IgD-negative memory B cell (primary cell): ENCODE results near the gene ZC3H7A. TPM values are rescaled to one million over a fixed set of nuclear protein-coding genes. Genes with fewer than 3 reads are reported as not detected.
"Not testable (repeated sequence)": the region's sequence is repeated elsewhere in the genome, so short reads cannot be mapped to it uniquely, and the experiment has no call there.

Experiments
- H3K27ac Mint-ChIP-seq, 3 donors: one replicate each; pipeline ENCODE4 v1.8.0; 2020 to 2022; ENCODE audit warnings: mild to moderate bottlenecking in 3 of 3, mixed read lengths in 3 of 3, moderate library complexity in 1 of 3
- H3K27me3 Mint-ChIP-seq: one replicate; pipeline ENCODE4 v1.8.0; 2021; ENCODE audit warnings: mixed read lengths
- H3K36me3 Mint-ChIP-seq: one replicate; pipeline ENCODE4 v1.8.0; 2020; ENCODE audit warnings: mild to moderate bottlenecking, mixed read lengths
- H3K4me1 Mint-ChIP-seq, 3 donors: one replicate each; pipeline ENCODE4 v1.8.0; 2020 to 2022; ENCODE audit warnings: mixed read lengths in 3 of 3, mild to moderate bottlenecking in 1 of 3
- H3K4me3 Mint-ChIP-seq, 4 donors: one replicate each; pipeline ENCODE4 v1.8.0; 2020 to 2022; ENCODE audit warnings: mild to moderate bottlenecking in 4 of 4, mixed read lengths in 4 of 4, moderate library complexity in 3 of 4
- H3K9me3 Mint-ChIP-seq, 3 donors: one replicate each; pipeline ENCODE4 v1.8.0; 2020 to 2021; ENCODE audit warnings: mixed read lengths in 3 of 3, mild to moderate bottlenecking in 1 of 3
- polyA plus RNA-seq: library from polyadenylated mRNA; unstranded; fragments of 300-500 nt; fragmentation: Illumina TruSeq; gene quantifications from one replicate; pipeline ENCODE4 v1.2.3, GENCODE V29; 2021

The ZC3H7A gene
- polyA plus RNA-seq, 1 donor from 2014 or later: 37.5 TPM

DNA sequence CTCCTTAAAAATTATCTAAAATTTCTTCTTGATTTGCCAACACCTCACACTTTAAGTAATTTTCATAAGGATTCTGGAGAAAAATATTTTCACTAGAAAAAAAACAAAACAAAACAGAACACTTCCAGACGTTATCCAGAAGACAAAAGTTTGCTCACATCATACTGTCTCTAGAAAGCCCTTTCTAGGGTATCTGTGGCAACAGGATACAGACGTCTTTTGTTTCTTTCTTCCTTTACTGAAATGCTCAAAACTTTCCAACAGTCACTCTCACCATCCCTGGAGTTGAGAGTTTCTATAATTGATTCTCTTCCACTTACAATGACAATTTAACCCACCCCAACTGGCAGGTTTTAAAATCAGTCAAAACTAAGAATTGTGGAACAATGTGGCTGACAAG, 2.6 kb downstream of the ZC3H7A start:
- H3K9me3 Mint-ChIP-seq: no peaks in the 10 kb centered on the region
- no peaks in the 10 kb centered on the region for H3K27me3 Mint-ChIP-seq
- peak overlapping the region in 3 of 4 donors; percentile 64 to 91 (median 71) for H3K4me3 Mint-ChIP-seq
- H3K4me1 Mint-ChIP-seq: peaks cover 52 to 55% (median 55%) of the 10 kb centered on the region in 3 donors
- peak overlapping the region; percentile 43 to 92 (median 92) for H3K27ac Mint-ChIP-seq
- no peaks in the 10 kb centered on the region for H3K36me3 Mint-ChIP-seq

DNA sequence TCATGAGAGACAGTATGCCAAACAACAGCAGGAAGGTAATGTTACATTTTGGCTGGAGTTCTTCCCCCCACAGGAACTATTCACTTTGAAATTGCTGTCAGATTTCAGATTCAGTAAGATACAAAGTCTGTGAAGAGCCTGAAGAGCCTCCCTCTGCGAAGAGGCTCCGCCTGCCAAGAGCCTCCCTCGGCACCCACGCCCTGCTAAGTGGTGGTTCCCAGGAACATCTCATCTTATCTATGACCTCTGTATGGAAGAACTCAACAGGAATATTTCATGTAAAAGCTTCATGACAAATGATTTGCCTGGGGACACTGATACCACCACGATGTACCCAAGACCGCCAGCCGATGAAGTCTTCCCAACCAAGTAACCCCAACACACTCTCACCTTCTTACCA, 3.2 kb downstream of the ZC3H7A start:
- Mint-ChIP-seq H3K4me3 (peak overlapping the region in 3 of 4 donors; percentile 41 to 64 (median 49)), H3K27me3 (no peaks in the 10 kb centered on the region), H3K27ac (peak overlapping the region; percentile 43 to 92 (median 58)), H3K36me3 (no peaks in the 10 kb centered on the region), H3K9me3 (no peaks in the 10 kb centered on the region), H3K4me1 (peaks cover 49 to 51% (median 49%) of the 10 kb centered on the region in 3 donors)

DNA sequence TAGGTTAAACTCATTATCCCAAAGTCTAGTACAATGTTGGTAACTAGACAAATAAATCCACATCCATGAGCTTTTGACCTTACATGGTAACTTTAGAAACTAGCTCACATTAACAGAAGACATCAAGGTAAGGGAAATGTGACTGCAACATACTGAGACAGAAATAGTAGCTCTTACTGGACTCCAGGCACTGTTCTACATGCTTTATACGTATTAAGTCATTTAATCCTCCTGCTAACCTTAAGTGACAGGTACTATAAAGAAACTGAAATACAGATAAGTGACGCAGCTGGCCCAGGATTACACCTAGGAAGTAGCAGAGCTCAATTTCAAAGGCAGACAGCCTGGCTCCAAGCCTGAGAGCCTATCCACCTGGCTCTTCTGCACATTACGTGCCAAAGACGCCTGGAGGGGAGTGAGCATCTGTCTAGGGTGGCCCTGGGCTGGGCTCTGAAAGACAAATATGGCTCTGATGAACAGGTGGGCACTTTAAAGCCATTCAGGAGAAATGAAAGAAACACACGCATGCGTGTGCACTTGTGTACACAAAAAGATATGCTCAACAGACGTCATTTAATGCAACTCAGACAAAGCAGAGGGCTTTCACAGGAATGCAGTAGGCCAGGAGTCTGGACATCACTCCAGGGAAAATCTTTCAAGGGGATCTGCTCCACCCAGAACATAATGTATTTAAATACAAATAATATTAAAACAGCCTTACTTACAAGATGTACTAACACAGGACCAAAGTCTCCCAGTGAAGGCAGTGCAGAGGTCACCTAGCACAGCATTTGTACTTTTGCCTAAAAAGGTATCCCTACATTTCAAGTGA, 4.4 kb downstream of the ZC3H7A start:
- Mint-ChIP-seq H3K27me3 (no peaks in the 10 kb centered on the region), H3K9me3 (no peaks in the 10 kb centered on the region), H3K27ac (peak overlapping the region in 2 of 3 donors; percentile 6 to 32), H3K36me3 (peaks cover 2% of the 10 kb centered on the region), H3K4me1 (peaks cover 44 to 50% (median 46%) of the 10 kb centered on the region in 3 donors), H3K4me3 (peak overlapping the region in 2 of 4 donors; percentile 17 to 71)

DNA sequence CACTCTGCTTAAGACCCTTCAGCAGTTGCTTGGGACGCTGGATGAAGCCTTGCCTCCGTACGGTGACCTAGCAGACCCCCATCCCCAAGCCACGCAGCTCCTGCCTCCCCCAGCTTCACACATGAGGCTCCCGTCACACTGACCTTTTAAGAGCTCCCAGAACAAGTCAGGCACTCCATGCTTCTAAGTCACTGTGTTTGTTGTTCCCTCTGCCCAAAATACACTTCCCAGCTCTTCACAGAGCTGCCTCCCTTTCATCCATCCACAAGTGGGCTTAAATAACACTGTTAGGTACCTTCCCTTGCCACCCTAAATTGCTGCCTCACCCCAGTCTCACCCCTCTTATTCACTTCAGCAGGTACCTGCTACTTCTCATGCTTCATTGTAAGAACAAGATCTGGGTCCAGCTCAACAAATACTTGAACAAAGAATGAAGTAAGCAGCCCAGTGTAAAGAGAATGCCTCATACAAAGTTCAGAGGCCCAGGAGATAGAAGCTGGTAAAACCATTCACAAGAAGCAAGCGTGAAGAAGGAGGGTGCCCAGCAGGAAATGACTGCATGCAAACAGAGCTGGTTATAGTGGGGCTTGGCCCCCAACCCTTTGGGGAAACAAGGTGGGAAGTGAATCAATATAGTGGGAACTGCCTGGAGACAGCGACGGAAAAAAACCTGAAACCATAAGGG, 5.8 kb downstream of the ZC3H7A start:
- peaks cover 52 to 56% (median 52%) of the 10 kb centered on the region in 3 donors for H3K4me1 Mint-ChIP-seq
- H3K27me3 Mint-ChIP-seq: no peaks in the 10 kb centered on the region
- no peaks in the 10 kb centered on the region for H3K9me3 Mint-ChIP-seq
- peaks cover 2% of the 10 kb centered on the region for H3K36me3 Mint-ChIP-seq
- peak overlapping the region; percentile 6 to 48 (median 33) for H3K27ac Mint-ChIP-seq
- peak overlapping the region in 2 of 4 donors; percentile 39 to 45 for H3K4me3 Mint-ChIP-seq

DNA sequence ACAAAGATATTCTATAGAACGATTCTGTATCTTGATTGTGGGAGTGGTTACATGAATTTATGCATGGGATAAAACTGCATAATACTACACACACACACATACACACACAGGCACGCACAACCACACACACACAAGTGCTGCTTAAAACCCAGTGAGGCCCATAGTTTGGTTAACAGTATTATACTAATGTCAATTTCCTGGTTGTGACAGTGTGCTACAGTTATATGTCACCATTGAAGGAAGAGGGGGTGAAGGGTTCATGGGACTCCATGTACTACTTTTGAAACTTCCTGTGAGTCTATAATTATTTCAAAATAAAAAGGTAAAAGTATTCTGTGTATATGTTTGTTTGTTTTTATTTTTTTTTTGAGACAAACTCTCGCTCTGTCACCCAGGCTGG, 8.1 kb downstream of the ZC3H7A start:
- Mint-ChIP-seq H3K4me3 (peak overlapping the region in 2 of 4 donors; percentile 23 to 33), H3K36me3 (peaks cover 2% of the 10 kb centered on the region), H3K9me3 (no peaks in the 10 kb centered on the region), H3K27ac (no peak overlapping the region), H3K27me3 (no peaks in the 10 kb centered on the region), H3K4me1 (peaks cover 43 to 46% (median 45%) of the 10 kb centered on the region in 3 donors)

DNA sequence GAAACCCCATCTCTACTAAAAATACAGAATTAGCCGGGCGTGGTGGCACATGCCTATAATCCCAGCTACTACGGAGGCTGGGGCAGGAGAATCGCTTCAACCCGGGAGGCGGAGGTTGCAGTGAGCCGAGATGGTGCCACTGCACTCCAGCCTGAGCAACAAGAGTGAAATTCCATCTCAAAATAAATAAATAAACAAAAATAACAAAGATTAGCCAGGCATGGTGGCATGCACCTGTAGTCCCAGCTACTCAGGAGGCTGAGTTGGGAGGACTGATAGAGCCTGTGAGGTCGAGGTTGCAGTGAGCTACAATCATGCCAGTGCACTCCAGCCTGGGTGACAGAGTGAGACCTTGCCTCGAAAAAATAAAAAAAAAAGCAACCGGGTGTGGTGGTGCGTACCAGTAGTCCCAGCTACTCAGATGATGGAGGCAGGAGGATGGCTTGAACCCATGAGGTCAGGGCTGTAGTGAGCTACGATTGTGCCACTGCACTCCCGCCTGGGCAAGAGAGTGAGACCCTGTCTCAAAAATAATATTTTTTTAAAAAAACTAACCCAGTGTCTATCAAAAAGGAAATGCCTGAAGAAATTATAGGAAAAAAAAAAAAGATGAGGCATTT, 12.0 kb downstream of the ZC3H7A start:
- not testable (repeated sequence) for H3K9me3 Mint-ChIP-seq
- peaks cover 45 to 55% (median 51%) of the 10 kb centered on the region in 3 donors for H3K4me1 Mint-ChIP-seq

DNA sequence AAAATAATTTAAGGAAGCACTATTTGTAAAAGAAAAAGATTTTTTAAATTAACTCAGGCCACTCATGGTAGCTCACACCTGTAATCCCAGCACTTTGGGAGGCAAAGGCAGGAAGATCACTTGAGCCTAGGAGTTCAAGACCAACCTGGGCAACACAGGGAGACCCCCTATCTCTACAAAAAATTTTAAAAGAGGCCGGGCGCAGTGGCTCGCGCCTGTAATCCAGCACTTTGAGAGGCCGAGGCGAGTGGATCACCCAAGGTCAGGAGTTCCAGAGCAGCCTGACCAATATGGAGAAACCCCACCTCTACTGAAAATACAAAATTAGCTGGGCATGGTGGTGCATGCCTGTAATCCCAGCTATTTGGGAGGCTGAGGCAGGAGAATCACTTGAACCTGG, 12.7 kb downstream of the ZC3H7A start:
- H3K36me3 Mint-ChIP-seq, H3K27me3 Mint-ChIP-seq, H3K9me3 Mint-ChIP-seq: not testable (repeated sequence)
- Mint-ChIP-seq H3K4me1 (peaks cover 45 to 55% (median 50%) of the 10 kb centered on the region in 3 donors), H3K27ac (peak overlapping the region; percentile 19 to 97 (median 63)), H3K4me3 (peak overlapping the region in 1 of 4 donors; percentile 45)

More for the DNA sequence above, 12.0 kb downstream of the ZC3H7A start:
- not testable (repeated sequence) for H3K27me3 Mint-ChIP-seq, H3K36me3 Mint-ChIP-seq
- H3K27ac Mint-ChIP-seq: peak overlapping the region; percentile 19 to 97 (median 95)
- H3K4me3 Mint-ChIP-seq: peak overlapping the region in 1 of 4 donors; percentile 49

DNA sequence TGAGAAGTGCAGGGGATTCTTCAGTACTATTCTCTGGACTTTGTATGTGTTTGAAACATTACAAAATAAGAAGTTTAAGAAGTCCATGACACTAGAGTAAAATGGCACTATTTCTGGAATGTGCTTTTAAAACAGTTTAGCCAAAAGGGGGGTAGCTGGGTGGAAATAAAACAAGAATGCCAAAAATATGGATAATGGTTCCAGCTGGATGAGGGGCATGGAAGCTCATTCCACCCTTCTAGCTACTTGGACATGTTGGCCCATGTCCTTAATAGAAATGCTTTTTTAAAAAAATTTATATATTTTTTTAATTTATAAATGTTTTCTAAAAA, 13.1 kb downstream of the ZC3H7A start:
- H3K27ac Mint-ChIP-seq: peak overlapping the region; percentile 96 to 99 (median 97)
- no peaks in the 10 kb centered on the region for H3K27me3 Mint-ChIP-seq
- H3K4me1 Mint-ChIP-seq: peaks cover 45 to 55% (median 50%) of the 10 kb centered on the region in 3 donors
- peaks cover 3% of the 10 kb centered on the region for H3K36me3 Mint-ChIP-seq
- no peaks in the 10 kb centered on the region for H3K9me3 Mint-ChIP-seq
- peak overlapping the region in 3 of 4 donors; percentile 88 to 94 (median 93) for H3K4me3 Mint-ChIP-seq

DNA sequence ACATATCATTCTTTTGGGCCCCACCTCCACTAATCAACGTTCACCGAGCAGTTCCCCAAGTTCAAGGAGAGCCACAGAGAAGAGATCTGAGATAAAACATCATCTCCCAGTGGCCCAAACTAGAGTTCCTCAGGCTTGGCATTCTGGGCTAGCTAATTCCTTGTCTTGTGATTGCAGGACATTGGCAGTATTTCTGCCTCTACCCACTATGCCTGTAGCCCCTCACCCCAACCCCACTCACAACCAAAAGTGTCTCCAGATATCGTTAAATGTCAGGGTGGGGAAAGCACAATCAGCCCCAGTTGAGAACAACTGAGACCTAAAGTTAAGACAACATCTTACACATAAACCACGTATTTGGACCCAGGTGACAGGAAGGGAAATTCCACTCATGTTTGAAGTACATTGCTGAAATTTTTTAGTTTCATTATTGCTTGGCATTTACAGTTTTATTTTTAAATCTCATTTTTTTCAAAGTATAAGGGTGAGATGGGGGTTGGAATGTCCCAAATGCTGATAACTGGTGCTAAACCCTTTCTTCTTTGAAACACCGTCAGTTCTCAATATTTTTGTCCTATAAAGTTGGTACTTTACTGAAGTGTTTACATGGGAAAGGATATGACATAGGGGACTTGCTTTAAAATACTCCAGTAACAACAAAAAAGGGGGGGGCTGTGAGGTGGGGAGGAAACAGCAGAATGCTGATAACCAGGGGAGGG, 13.6 kb downstream of the ZC3H7A start:
- Mint-ChIP-seq H3K27me3 (no peaks in the 10 kb centered on the region), H3K9me3 (no peaks in the 10 kb centered on the region), H3K36me3 (peaks cover 3% of the 10 kb centered on the region), H3K4me3 (peak overlapping the region; percentile 82 to 94 (median 90)), H3K4me1 (peaks cover 45 to 55% (median 50%) of the 10 kb centered on the region in 3 donors), H3K27ac (peak overlapping the region; percentile 96 to 99 (median 97))

DNA sequence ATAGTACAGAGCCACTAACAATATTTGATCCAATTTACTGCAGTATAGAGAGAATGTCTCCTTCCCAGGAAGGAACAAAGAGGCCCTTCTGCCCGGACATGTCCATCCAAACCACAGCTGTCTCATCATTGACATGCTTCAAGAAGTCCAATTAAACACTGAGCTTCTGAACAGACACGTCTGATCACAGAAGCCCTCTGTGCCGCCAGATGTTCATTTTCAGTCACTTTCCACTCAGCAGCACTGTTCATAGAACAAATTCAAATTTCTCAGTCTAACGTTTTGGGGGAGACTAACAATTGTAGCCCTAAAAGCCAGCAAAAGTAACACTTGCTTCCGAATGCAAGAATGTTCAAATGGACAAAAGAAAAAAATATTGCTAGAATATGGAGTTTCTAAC, 15.3 kb downstream of the ZC3H7A start:
- Mint-ChIP-seq H3K36me3 (peaks cover 4% of the 10 kb centered on the region), H3K4me1 (peaks cover 39 to 42% (median 41%) of the 10 kb centered on the region in 3 donors), H3K4me3 (peak overlapping the region; percentile 82 to 94 (median 90)), H3K9me3 (no peaks in the 10 kb centered on the region), H3K27ac (peak overlapping the region; percentile 96 to 99 (median 97)), H3K27me3 (no peaks in the 10 kb centered on the region)

DNA sequence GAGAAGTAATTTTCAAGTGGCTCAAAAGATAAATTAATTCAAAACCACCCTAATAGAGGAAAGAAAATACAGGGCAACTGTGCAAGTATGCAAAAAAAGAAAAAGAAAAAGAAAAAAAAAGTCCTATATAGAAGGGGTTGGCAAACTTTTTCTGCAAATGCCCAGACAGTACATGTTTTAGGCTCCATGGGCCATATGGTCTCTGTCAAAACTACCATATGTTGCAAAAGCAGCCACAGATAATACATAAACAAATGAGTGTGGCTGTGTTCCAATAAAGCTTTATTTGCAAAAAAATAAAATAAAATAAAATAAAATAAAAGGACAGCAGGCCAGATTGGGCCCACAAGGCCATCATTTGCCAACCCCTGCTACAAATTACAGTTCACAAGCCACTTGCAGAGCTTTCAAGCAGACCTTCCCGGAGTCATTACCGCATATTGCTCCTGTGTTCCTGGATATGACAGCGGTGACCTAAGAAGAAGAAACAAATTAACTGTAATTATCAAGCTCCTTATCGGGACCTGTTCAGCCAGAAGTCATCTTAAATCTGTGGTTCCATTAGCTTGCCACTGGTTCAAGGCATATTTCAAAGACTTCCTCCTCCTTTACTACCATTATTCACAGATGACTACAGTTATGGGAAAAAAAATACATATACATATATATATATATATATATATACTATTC, 15.9 kb downstream of the ZC3H7A start:
- Mint-ChIP-seq H3K4me1 (peaks cover 34 to 36% (median 35%) of the 10 kb centered on the region in 3 donors), H3K36me3 (peaks cover 4% of the 10 kb centered on the region), H3K9me3 (no peaks in the 10 kb centered on the region), H3K4me3 (peak overlapping the region in 3 of 4 donors; percentile 32 to 94 (median 93)), H3K27ac (peak overlapping the region; percentile 96 to 99 (median 97)), H3K27me3 (no peaks in the 10 kb centered on the region)

DNA sequence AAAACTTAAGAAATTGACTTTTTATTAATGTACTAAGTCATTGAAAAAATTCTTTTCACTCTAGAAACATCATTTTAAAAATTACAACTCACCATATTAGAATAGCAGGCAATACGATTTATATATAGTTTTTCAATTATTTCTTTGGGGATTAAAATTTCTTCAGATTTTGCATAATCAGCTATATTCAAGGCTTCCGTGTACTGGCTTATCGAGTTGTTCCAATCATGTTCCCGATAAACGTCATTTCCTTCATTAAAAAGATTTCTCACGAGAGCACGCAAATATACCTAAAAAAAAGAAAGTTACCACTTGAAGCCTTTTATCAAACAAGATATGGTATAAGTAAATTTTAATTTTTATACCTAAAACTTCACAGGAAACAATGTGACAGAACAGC, 18.0 kb downstream of the ZC3H7A start:
- Mint-ChIP-seq H3K36me3 (peaks cover 7% of the 10 kb centered on the region), H3K9me3 (no peaks in the 10 kb centered on the region), H3K27me3 (no peaks in the 10 kb centered on the region), H3K4me3 (no peak overlapping the region), H3K27ac (no peak overlapping the region), H3K4me1 (peaks cover 31 to 36% (median 36%) of the 10 kb centered on the region in 3 donors)

DNA sequence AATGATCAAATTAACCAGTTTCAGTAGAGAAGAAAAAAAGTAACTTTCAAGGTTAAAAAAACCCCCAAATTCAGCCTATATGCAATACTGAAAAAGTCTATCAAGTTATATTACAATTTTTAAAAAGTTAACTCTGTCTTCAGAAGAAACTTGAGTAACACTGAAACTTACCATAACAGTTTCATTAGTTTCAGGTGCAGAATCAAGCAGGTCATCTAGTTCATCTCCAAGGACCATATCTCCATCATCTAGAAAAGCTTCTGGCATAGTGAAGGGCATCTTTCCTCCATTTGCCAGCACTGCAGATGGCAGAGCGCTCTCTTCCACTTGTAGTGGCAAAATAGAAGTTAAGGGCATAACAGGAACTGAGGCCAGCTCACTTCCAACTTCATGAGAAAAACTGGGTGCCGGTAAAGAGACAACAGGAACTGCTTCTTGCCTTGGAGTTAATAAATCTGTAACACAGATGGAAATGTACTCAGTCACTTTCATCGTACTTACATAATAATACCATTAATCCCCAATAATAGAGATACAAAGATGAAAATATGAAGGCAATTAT, 22.9 kb downstream of the ZC3H7A start:
- Mint-ChIP-seq H3K9me3 (no peaks in the 10 kb centered on the region), H3K4me3 (peak overlapping the region in 3 of 4 donors; percentile 15 to 45 (median 41)), H3K36me3 (peaks cover 14% of the 10 kb centered on the region), H3K27me3 (no peaks in the 10 kb centered on the region), H3K4me1 (peaks cover 22 to 28% (median 27%) of the 10 kb centered on the region in 3 donors), H3K27ac (peak overlapping the region; percentile 37 to 92 (median 59))
